Adrenal gland (tissue), 12 donors: ENCODE data around the gene ANKFY1. TPM values are rescaled to one million over a fixed set of nuclear protein-coding genes. Genes with fewer than 3 reads are reported as not detected.

Source experiments
- DNase-seq, 7 donors: peaks; one replicate each; pipeline ENCODE4 v3.0.0-alpha.2; 2019 to 2020
- H3K27ac ChIP-seq, 5 donors: fragments of 200-600 bp; sonication (generic) in 4 of 5; 1 replicate in 3 of 5; 2 replicates in 2 of 5; pipeline versions ENCODE4 v1.5.1 to v1.8.0; 2016 to 2020; ENCODE audit warnings: mild to moderate bottlenecking in 1 of 5
- H3K27me3 ChIP-seq: fragments of 200-600 bp; 2 replicates; pipeline ENCODE4 v1.8.0; 2021
- H3K36me3 ChIP-seq, 2 donors: fragments of 200-600 bp; replicated peaks in 1 of 2; 1 replicate in 1 of 2; 2 replicates in 1 of 2; pipeline versions ENCODE4 v1.5.1 to v1.8.0; 2018 to 2022
- H3K4me1 ChIP-seq, 2 donors: fragments of 200-600 bp; replicated peaks in 1 of 2; 1 replicate in 1 of 2; 2 replicates in 1 of 2; pipeline versions ENCODE4 v1.5.1 to v1.8.0; 2018 to 2021
- H3K4me3 ChIP-seq, 4 donors: fragments of 200-600 bp; sonication (generic) in 3 of 4; one replicate each; pipeline ENCODE4 v1.5.1; 2016 to 2018
- H3K9me3 ChIP-seq, 3 donors: fragments of 200-600 bp; sonication (generic) in 1 of 3; replicated peaks in 1 of 3; 1 replicate in 2 of 3; 2 replicates in 1 of 3; pipeline versions ENCODE4 v1.5.1 to v1.8.0; 2016 to 2021
- CTCF ChIP-seq, 6 experiments: fragments of 450-650 bp in 4 of 6; fragments of 200-600 bp in 2 of 6; sonication (generic) in 1 of 6; IDR thresholded peaks; 1 replicate in 5 of 6; 2 replicates in 1 of 6; pipeline versions ENCODE4 v1.5.1 to v1.8.0; 2016 to 2021; ENCODE audit warnings: antibody characterized with exemption in 6 of 6, mild to moderate bottlenecking in 2 of 6, moderate library complexity in 1 of 6
- POLR2A ChIP-seq, 2 donors: fragments of 450-650 bp; IDR thresholded peaks; one replicate each; pipeline ENCODE4 v1.6.1; 2017; ENCODE audit warnings: antibody characterized with exemption in 2 of 2, mild to moderate bottlenecking in 2 of 2, moderate library complexity in 1 of 2
- WGBS, 4 donors: extraction: QIAGEN DNeasy Blood & Tissue Kit in 2 of 4; methylation state at CpG; one replicate each; pipeline versions ENCODE4 v1.1.5 to v1.1.7; 2013 to 2017; 5-methylcytosine and 5-hydroxymethylcytosine counted together
- intact Hi-C, 2 donors: fragments of 100-400 bp; cut with DNase I; formaldehyde crosslinking; loops; one replicate each; pipeline versions ENCODE4 v1.14.1 to v1.15.0; 2022 to 2023
- polyA plus RNA-seq, 3 donors: library from polyadenylated mRNA; stranded (reverse); fragments of 200-250 nt in 2 of 3; fragments of 350-450 nt in 1 of 3; fragmentation: Illumina TruSeq in 1 of 3; extraction: RNeasy Lipid Tissue Mini Kit (QIAGEN cat#74804) in 1 of 3; gene quantifications; one replicate each; pipeline ENCODE4 v1.2.3, GENCODE V29; 2013 to 2014
- total RNA-seq, 9 donors: library from RNA; depleted of rRNA in 4 of 9; stranded (reverse); fragments of >200 nt in 4 of 9; fragments of 120-200 nt in 1 of 9; fragmentation: NEBNext Ultra II Directional in 1 of 9; extraction: Animal tissue kit (Norgen Biotek cat#: 25700) in 1 of 9; gene quantifications; one replicate each; pipeline versions ENCODE4 v1.1.0 to v1.2.4, GENCODE V29; 2013 to 2023
- donor health status: healthy with polysubstance abuse.
- donor health status: Bipolar disorder and iron deficiency.
- donor health status: DM: yes; HTN: yes; CAD: no.
- donor health status: DM: no; HTN: no; CAD: no.
- donor health status: DM: no; HTN: no; CAD: no.
- donor health status: DM: yes; HTN: yes; CAD: no.

Gene ANKFY1
- total and polyA plus RNA-seq, 12 donors: 14.8 to 91.0 (median 46.7) TPM

GRCh38 chr17:4247361-4247970, 16.3 kb downstream of the ANKFY1 start:
- no peaks in the 10 kb centered on the region for H3K9me3 ChIP-seq
- peaks cover 18 to 33% of the 10 kb centered on the region in 2 donors for H3K4me1 ChIP-seq
- H3K27ac ChIP-seq: no peak overlapping the region
- 36 to 58% (median 54%) methylated on average over 4 to 5 of the region's 5 CpGs for WGBS, 4 donors
- TF ChIP-seq CTCF (IDR thresholded peaks at IDR 0.05): no peak
- TF ChIP-seq POLR2A (IDR thresholded peaks at IDR 0.05): no peak
- H3K4me3 ChIP-seq: no peak overlapping the region
- intact Hi-C loops: no loop called here
- H3K27me3 ChIP-seq: no peaks in the 10 kb centered on the region
- no peaks in the 10 kb centered on the region for H3K36me3 ChIP-seq
- DNase-seq: no peak

GRCh38 chr17:4246674-4247073, 17.1 kb downstream of the ANKFY1 start:
- no peak for TF ChIP-seq POLR2A (IDR thresholded peaks at IDR 0.05)
- no peak for TF ChIP-seq CTCF (IDR thresholded peaks at IDR 0.05)
- DNase-seq: no peak
- peaks cover 18 to 33% of the 10 kb centered on the region in 2 donors for H3K4me1 ChIP-seq
- H3K4me3 ChIP-seq: no peak overlapping the region
- WGBS, 4 donors: 90 to 98% (median 94%) methylated on average over 5 of the region's 5 CpGs
- no peak overlapping the region for H3K27ac ChIP-seq
- intact Hi-C loops: no loop called here
- no peaks in the 10 kb centered on the region for H3K27me3 ChIP-seq
- H3K36me3 ChIP-seq: peaks cover 0 to 6% of the 10 kb centered on the region in 2 donors
- H3K9me3 ChIP-seq: no peaks in the 10 kb centered on the region

- no peak for DNase-seq
- intact Hi-C loops: no loop called here
- H3K4me3 ChIP-seq: no peak overlapping the region
- H3K9me3 ChIP-seq: no peaks in the 10 kb centered on the region
- H3K4me1 ChIP-seq: no peaks in the 10 kb centered on the region
- H3K36me3 ChIP-seq: peaks cover 0 to 32% of the 10 kb centered on the region in 2 donors
- H3K27ac ChIP-seq: no peak overlapping the region
- 89 to 97% (median 96%) methylated on average over 11 of the region's 11 CpGs for WGBS, 4 donors
- TF ChIP-seq POLR2A (IDR thresholded peaks at IDR 0.05): no peak
- TF ChIP-seq CTCF (IDR thresholded peaks at IDR 0.05): no peak
- no peaks in the 10 kb centered on the region for H3K27me3 ChIP-seq
Measured at GRCh38 chr17:4241535-4241934, 22.2 kb downstream of the ANKFY1 start.

GRCh38 chr17:4236456-4236855, 27.3 kb downstream of the ANKFY1 start:
- Histone ChIP-seq H3K4me1 (peaks cover 5 to 8% of the 10 kb centered on the region in 2 donors), H3K4me3 (no peak overlapping the region), H3K9me3 (no peaks in the 10 kb centered on the region), H3K27ac (no peak overlapping the region), H3K36me3 (peaks cover 0 to 48% of the 10 kb centered on the region in 2 donors), H3K27me3 (no peaks in the 10 kb centered on the region)
- 27 to 42% (median 36%) methylated on average over 3 of the region's 3 CpGs for WGBS, 4 donors
- DNase-seq: no peak
- intact Hi-C loops: no loop called here
- TF ChIP-seq POLR2A (IDR thresholded peaks at IDR 0.05): no peak
- TF ChIP-seq CTCF (IDR thresholded peaks at IDR 0.05): no peak
